Adrenal gland (tissue), 12 donors: ENCODE results near the gene HTATIP2. TPM values are rescaled to one million over a fixed set of nuclear protein-coding genes. Genes with fewer than 3 reads are reported as not detected.

Source experiments
- DNase-seq, 7 donors: peaks; one replicate each; pipeline ENCODE4 v3.0.0-alpha.2; 2019 to 2020
- H3K27ac ChIP-seq, 5 donors: fragments of 200-600 bp; sonication (generic) in 4 of 5; 1 replicate in 3 of 5; 2 replicates in 2 of 5; pipeline versions ENCODE4 v1.5.1 to v1.8.0; 2016 to 2020; ENCODE audit warnings: mild to moderate bottlenecking in 1 of 5
- H3K27me3 ChIP-seq: fragments of 200-600 bp; 2 replicates; pipeline ENCODE4 v1.8.0; 2021
- H3K36me3 ChIP-seq, 2 donors: fragments of 200-600 bp; replicated peaks in 1 of 2; 1 replicate in 1 of 2; 2 replicates in 1 of 2; pipeline versions ENCODE4 v1.5.1 to v1.8.0; 2018 to 2022
- H3K4me1 ChIP-seq, 2 donors: fragments of 200-600 bp; replicated peaks in 1 of 2; 1 replicate in 1 of 2; 2 replicates in 1 of 2; pipeline versions ENCODE4 v1.5.1 to v1.8.0; 2018 to 2021
- H3K4me3 ChIP-seq, 4 donors: fragments of 200-600 bp; sonication (generic) in 3 of 4; one replicate each; pipeline ENCODE4 v1.5.1; 2016 to 2018
- H3K9me3 ChIP-seq, 3 donors: fragments of 200-600 bp; sonication (generic) in 1 of 3; replicated peaks in 1 of 3; 1 replicate in 2 of 3; 2 replicates in 1 of 3; pipeline versions ENCODE4 v1.5.1 to v1.8.0; 2016 to 2021
- POLR2A ChIP-seq, 2 donors: fragments of 450-650 bp; IDR thresholded peaks; one replicate each; pipeline ENCODE4 v1.6.1; 2017; ENCODE audit warnings: antibody characterized with exemption in 2 of 2, mild to moderate bottlenecking in 2 of 2, moderate library complexity in 1 of 2
- WGBS, 4 donors: extraction: QIAGEN DNeasy Blood & Tissue Kit in 2 of 4; methylation state at CpG; one replicate each; pipeline versions ENCODE4 v1.1.5 to v1.1.7; 2013 to 2017; 5-methylcytosine and 5-hydroxymethylcytosine counted together
- intact Hi-C, 2 donors: fragments of 100-400 bp; cut with DNase I; formaldehyde crosslinking; loops; one replicate each; pipeline versions ENCODE4 v1.14.1 to v1.15.0; 2022 to 2023
- polyA plus RNA-seq, 3 donors: library from polyadenylated mRNA; stranded (reverse); fragments of 200-250 nt in 2 of 3; fragments of 350-450 nt in 1 of 3; fragmentation: Illumina TruSeq in 1 of 3; extraction: RNeasy Lipid Tissue Mini Kit (QIAGEN cat#74804) in 1 of 3; gene quantifications; one replicate each; pipeline ENCODE4 v1.2.3, GENCODE V29; 2013 to 2014
- total RNA-seq, 9 donors: library from RNA; depleted of rRNA in 4 of 9; stranded (reverse); fragments of >200 nt in 4 of 9; fragments of 120-200 nt in 1 of 9; fragmentation: NEBNext Ultra II Directional in 1 of 9; extraction: Animal tissue kit (Norgen Biotek cat#: 25700) in 1 of 9; gene quantifications; one replicate each; pipeline versions ENCODE4 v1.1.0 to v1.2.4, GENCODE V29; 2013 to 2023
- TF ChIP-seq, protein P1 (sequence below), 6 experiments: fragments of 450-650 bp in 4 of 6; fragments of 200-600 bp in 2 of 6; sonication (generic) in 1 of 6; IDR thresholded peaks; 1 replicate in 5 of 6; 2 replicates in 1 of 6; pipeline versions ENCODE4 v1.5.1 to v1.8.0; 2016 to 2021; ENCODE audit warnings: antibody characterized with exemption in 6 of 6, mild to moderate bottlenecking in 2 of 6, moderate library complexity in 1 of 6
- donor health status: healthy with polysubstance abuse.
- donor health status: Bipolar disorder and iron deficiency.
- donor health status: DM: yes; HTN: yes; CAD: no.
- donor health status: DM: no; HTN: no; CAD: no.
- donor health status: DM: no; HTN: no; CAD: no.
- donor health status: DM: yes; HTN: yes; CAD: no.

Gene HTATIP2
- total and polyA plus RNA-seq, 12 donors, result 33.1 to 195 (median 78.9) TPM

GRCh38 chr11:20388096-20389055 lies 24.9 kb downstream of the HTATIP2 start:
- 14 to 29% (median 16%) methylated on average over 14 to 25 of the region's 25 CpGs for WGBS, 4 donors
- no peaks in the 10 kb centered on the region for H3K27me3 ChIP-seq
- peak in 3 of 7 donors; percentile 38 to 63 (median 63) for DNase-seq
- H3K27ac ChIP-seq, result peak overlapping the region in 3 of 5 donors; percentile 86 to 95 (median 91)
- TF ChIP-seq POLR2A (IDR thresholded peaks at IDR 0.05), result no peak
- TF ChIP-seq, protein P1, sequence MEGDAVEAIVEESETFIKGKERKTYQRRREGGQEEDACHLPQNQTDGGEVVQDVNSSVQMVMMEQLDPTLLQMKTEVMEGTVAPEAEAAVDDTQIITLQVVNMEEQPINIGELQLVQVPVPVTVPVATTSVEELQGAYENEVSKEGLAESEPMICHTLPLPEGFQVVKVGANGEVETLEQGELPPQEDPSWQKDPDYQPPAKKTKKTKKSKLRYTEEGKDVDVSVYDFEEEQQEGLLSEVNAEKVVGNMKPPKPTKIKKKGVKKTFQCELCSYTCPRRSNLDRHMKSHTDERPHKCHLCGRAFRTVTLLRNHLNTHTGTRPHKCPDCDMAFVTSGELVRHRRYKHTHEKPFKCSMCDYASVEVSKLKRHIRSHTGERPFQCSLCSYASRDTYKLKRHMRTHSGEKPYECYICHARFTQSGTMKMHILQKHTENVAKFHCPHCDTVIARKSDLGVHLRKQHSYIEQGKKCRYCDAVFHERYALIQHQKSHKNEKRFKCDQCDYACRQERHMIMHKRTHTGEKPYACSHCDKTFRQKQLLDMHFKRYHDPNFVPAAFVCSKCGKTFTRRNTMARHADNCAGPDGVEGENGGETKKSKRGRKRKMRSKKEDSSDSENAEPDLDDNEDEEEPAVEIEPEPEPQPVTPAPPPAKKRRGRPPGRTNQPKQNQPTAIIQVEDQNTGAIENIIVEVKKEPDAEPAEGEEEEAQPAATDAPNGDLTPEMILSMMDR (IDR thresholded peaks at IDR 0.05), result no peak
- intact Hi-C loops, result loop anchor here in 1 of 2 donors (10.0 kb wide), 1 partner anchor 56 kb away; no protein-coding TSS in a partner anchor
- H3K4me3 ChIP-seq, result peak overlapping the region; percentile 36 to 90 (median 72)
- no peaks in the 10 kb centered on the region for H3K9me3 ChIP-seq
- H3K36me3 ChIP-seq, result peaks cover 0 to 10% of the 10 kb centered on the region in 2 donors
- H3K4me1 ChIP-seq, result peaks cover 8 to 11% of the 10 kb centered on the region in 2 donors

GRCh38 chr11:20397281-20397680 lies 33.8 kb downstream of the HTATIP2 start:
- Histone ChIP-seq H3K4me3 (no peak overlapping the region), H3K4me1 (no peaks in the 10 kb centered on the region), H3K9me3 (no peaks in the 10 kb centered on the region), H3K27ac (no peak overlapping the region), H3K36me3 (peaks cover 4 to 18% of the 10 kb centered on the region in 2 donors), H3K27me3 (no peaks in the 10 kb centered on the region)
- intact Hi-C loops, result loop anchor here (5.0 to 10.0 kb wide), 2 partner anchors 208 to 215 kb away; no protein-coding TSS in a partner anchor
- DNase-seq, result peak in 3 of 7 donors; percentile 25 to 42 (median 27)
- WGBS, 4 donors, result 75 to 84% (median 76%) methylated on average over 3 of the region's 3 CpGs
- TF ChIP-seq, protein P1 (IDR thresholded peaks at IDR 0.05), result peak; percentile 35 to 66 (median 52)
- no peak for TF ChIP-seq POLR2A (IDR thresholded peaks at IDR 0.05)

GRCh38 chr11:20399498-20399897 lies 36.0 kb downstream of the HTATIP2 start:
- TF ChIP-seq POLR2A (IDR thresholded peaks at IDR 0.05), result no peak
- TF ChIP-seq, protein P1 (IDR thresholded peaks at IDR 0.05), result no peak
- intact Hi-C loops, result loop anchor here (5.0 to 10.0 kb wide), 2 partner anchors 205 to 213 kb away; no protein-coding TSS in a partner anchor
- H3K9me3 ChIP-seq, result no peaks in the 10 kb centered on the region

DNA sequence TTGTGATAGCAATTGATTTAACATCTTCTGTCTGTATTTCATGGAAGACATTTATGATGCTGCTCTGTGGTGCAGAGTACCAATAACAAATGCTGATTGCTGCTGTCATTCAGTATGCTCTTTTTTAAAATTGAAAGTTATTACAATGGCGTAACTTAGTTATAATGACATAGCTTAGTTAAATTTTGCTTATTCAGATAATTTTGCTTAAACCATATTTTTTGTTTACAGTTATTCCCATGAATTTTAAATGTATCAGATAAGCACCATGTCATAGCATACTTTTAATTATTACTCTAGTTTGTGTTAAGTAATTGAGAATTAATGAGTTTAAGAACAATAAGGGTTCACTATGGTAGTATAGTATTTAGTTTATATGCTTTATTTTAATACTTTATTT lies 39.5 kb downstream of the HTATIP2 start:
- no peak overlapping the region for H3K4me3 ChIP-seq
- TF ChIP-seq, protein P1 (IDR thresholded peaks at IDR 0.05), result no peak
- no peak for TF ChIP-seq POLR2A (IDR thresholded peaks at IDR 0.05)
- no peaks in the 10 kb centered on the region for H3K4me1 ChIP-seq
- WGBS, 4 donors, result 92 to 98% (median 97%) methylated on average over 1 of the region's 1 CpG
- no peak for DNase-seq
- intact Hi-C loops, result no loop called here
- H3K27me3 ChIP-seq, result no peaks in the 10 kb centered on the region
- no peaks in the 10 kb centered on the region for H3K9me3 ChIP-seq
- H3K27ac ChIP-seq, result no peak overlapping the region
- peaks cover 4 to 30% of the 10 kb centered on the region in 2 donors for H3K36me3 ChIP-seq

More at GRCh38 chr11:20399498-20399897, 36.0 kb downstream of the HTATIP2 start:
- Histone ChIP-seq H3K27ac (no peak overlapping the region), H3K4me1 (no peaks in the 10 kb centered on the region), H3K27me3 (no peaks in the 10 kb centered on the region), H3K4me3 (no peak overlapping the region), H3K36me3 (peaks cover 4 to 20% of the 10 kb centered on the region in 2 donors)
- 85 to 96% (median 89%) methylated on average over 2 of the region's 2 CpGs for WGBS, 4 donors
- DNase-seq, result no peak
